Fibroblast of the aortic adventitia (primary cell): ENCODE data around the gene PRSS27. TPM values are rescaled to one million over a fixed set of nuclear protein-coding genes. Genes with fewer than 3 reads are reported as not detected.
A peak's percentile ranks its signal among the peaks of the same experiment; 100 is the strongest.
"Not testable (repeated sequence)": the region's sequence is repeated elsewhere in the genome, so short reads cannot be mapped to it uniquely, and the experiment has no call there.

Source experiments
- DNase-seq: peaks from one replicate; pipeline ENCODE4 v3.0.0-alpha.2; 2010; ENCODE audit warnings: low read depth
- H3K4me3 ChIP-seq: 2 replicates; pipeline ENCODE4 v1.5.1; 2011; ENCODE audit warnings: low read depth, mild to moderate bottlenecking, control low read depth, low read length, moderate library complexity
- CTCF ChIP-seq: IDR thresholded peaks from 2 replicates; pipeline ENCODE4 v1.5.1; 2011; ENCODE audit warnings: mild to moderate bottlenecking, low read length, control low read depth, inconsistent platforms; ENCODE audit not compliant: insufficient read depth
- total RNA-seq: library from RNA; depleted of rRNA; stranded (reverse); fragments of >200 nt; gene quantifications from 2 replicates; pipeline ENCODE4 v1.2.3, GENCODE V29; 2012; ENCODE audit warnings: low replicate concordance

PRSS27 gene
- total RNA-seq, 1 donor = 1.3 TPM

GRCh38 chr16:2687531-2688308 is 32.3 kb downstream of the PRSS27 start:
- no peak for DNase-seq
- H3K4me3 ChIP-seq = no peak overlapping the region
- TF ChIP-seq CTCF = no peak

- TF ChIP-seq CTCF = no peak
- no peak overlapping the region for H3K4me3 ChIP-seq
- DNase-seq = no peak
Observed at GRCh38 chr16:2686912-2687507, 33.0 kb downstream of the PRSS27 start.

- DNase-seq, H3K4me3 ChIP-seq: not testable (repeated sequence)
Observed at GRCh38 chr16:2686075-2686474, 33.9 kb downstream of the PRSS27 start.

GRCh38 chr16:2683041-2683440 is 37.0 kb downstream of the PRSS27 start:
- H3K4me3 ChIP-seq = peak overlapping the region; percentile 95
- DNase-seq = peak; percentile 46

GRCh38 chr16:2682209-2683021 is 37.6 kb downstream of the PRSS27 start, which contains the start of gene KCTD5:
Gene KCTD5, plus strand, starts transcription at chr16:2682523. Its CDS starts 26 bp downstream, at chr16:2682549.
- peak within 1 kb of the TSS; percentile 95 for H3K4me3 ChIP-seq
- TF ChIP-seq CTCF = no peak
- DNase-seq = peak; percentile 97

GRCh38 chr16:2680360-2680759 is 39.7 kb downstream of the PRSS27 start:
- DNase-seq = not testable (repeated sequence)

GRCh38 chr16:2679902-2680301 is 40.1 kb downstream of the PRSS27 start:
- DNase-seq, H3K4me3 ChIP-seq: not testable (repeated sequence)

More at GRCh38 chr16:2680360-2680759, 39.7 kb downstream of the PRSS27 start:
- not testable (repeated sequence) for H3K4me3 ChIP-seq

- H3K4me3 ChIP-seq, DNase-seq: not testable (repeated sequence)
Observed at GRCh38 chr16:2678206-2678965, 41.6 kb downstream of the PRSS27 start.

GRCh38 chr16:2676937-2677336 is 43.1 kb downstream of the PRSS27 start:
- not testable (repeated sequence) for H3K4me3 ChIP-seq, DNase-seq
